ENCODE measurements around the gene RSKR.

The RSKR gene

DNA sequence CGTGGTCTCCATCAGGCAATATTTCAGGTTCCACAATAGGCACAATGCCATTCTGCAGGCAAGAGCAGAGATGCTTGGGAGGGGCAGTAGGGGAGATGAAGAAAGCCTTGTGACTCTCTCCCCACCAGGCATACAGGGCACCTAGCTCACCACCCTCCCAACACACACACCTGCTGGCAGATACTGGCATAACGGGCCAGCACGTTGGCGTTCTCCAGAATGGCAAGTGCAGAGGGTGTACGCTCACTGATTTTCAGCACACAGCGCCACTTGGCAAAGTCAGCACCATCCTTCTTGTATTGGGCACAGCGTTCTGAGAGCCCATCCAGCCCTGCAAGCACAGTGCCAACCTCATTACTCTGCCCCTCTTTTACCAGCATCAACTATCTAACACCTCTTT lies 39.5 kb downstream of the RSKR start:
- no peak overlapping the region for H3K27ac ChIP-seq
- TF ChIP-seq, protein P1, sequence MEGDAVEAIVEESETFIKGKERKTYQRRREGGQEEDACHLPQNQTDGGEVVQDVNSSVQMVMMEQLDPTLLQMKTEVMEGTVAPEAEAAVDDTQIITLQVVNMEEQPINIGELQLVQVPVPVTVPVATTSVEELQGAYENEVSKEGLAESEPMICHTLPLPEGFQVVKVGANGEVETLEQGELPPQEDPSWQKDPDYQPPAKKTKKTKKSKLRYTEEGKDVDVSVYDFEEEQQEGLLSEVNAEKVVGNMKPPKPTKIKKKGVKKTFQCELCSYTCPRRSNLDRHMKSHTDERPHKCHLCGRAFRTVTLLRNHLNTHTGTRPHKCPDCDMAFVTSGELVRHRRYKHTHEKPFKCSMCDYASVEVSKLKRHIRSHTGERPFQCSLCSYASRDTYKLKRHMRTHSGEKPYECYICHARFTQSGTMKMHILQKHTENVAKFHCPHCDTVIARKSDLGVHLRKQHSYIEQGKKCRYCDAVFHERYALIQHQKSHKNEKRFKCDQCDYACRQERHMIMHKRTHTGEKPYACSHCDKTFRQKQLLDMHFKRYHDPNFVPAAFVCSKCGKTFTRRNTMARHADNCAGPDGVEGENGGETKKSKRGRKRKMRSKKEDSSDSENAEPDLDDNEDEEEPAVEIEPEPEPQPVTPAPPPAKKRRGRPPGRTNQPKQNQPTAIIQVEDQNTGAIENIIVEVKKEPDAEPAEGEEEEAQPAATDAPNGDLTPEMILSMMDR (conservative IDR thresholded peaks at IDR 0.05) = no peak; the same call in 1 of the 2 replicates
- no peak for TF ChIP-seq ZFX (IDR thresholded peaks at IDR 0.05)

DNA sequence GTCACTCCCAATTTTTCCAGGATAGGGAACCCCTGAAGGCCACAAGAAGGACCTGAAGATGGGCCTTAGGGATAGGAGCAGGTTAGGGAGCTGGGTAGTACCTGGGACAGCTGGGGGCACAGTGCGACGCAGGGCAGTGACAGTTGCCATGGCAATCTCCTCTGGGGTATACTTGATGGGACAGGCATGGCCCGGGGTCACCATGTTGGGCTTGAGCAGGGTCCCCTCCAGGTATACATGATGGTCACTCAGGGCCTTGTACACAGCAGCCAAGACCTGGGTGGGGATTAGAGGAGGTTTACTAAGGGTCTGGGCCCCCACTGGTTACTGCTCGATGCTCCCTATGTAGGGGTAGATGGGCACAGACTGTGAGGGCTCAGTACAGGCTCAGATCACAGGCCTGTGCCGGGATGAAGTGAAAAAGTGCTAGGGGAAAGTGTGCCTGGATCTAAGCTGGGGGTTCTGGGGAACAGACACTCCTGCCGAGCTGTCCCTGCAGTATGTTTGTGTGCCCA lies 40.0 kb downstream of the RSKR start:
- no peak for TF ChIP-seq ZFX (IDR thresholded peaks at IDR 0.05)
- TF ChIP-seq, protein P1 (conservative IDR thresholded peaks at IDR 0.05) = no peak
- no peak overlapping the region for H3K27ac ChIP-seq

- TF ChIP-seq, protein P1 (conservative IDR thresholded peaks at IDR 0.05) = no peak
- no peak for TF ChIP-seq ZFX (IDR thresholded peaks at IDR 0.05)
- H3K27ac ChIP-seq = no peak overlapping the region
Measured at GRCh38 chr17:28573521-28573920, 40.5 kb downstream of the RSKR start.

GRCh38 chr17:28573040-28573380 lies 41.0 kb downstream of the RSKR start:
- TF ChIP-seq, protein P1 (conservative IDR thresholded peaks at IDR 0.05) = no peak
- no peak for TF ChIP-seq ZFX (IDR thresholded peaks at IDR 0.05)
- no peak overlapping the region for H3K27ac ChIP-seq

- no peak for TF ChIP-seq ZFX (IDR thresholded peaks at IDR 0.05)
- TF ChIP-seq, protein P1 (conservative IDR thresholded peaks at IDR 0.05) = no peak
- no peak overlapping the region for H3K27ac ChIP-seq
Measured at GRCh38 chr17:28572259-28573039, 41.5 kb downstream of the RSKR start.

DNA sequence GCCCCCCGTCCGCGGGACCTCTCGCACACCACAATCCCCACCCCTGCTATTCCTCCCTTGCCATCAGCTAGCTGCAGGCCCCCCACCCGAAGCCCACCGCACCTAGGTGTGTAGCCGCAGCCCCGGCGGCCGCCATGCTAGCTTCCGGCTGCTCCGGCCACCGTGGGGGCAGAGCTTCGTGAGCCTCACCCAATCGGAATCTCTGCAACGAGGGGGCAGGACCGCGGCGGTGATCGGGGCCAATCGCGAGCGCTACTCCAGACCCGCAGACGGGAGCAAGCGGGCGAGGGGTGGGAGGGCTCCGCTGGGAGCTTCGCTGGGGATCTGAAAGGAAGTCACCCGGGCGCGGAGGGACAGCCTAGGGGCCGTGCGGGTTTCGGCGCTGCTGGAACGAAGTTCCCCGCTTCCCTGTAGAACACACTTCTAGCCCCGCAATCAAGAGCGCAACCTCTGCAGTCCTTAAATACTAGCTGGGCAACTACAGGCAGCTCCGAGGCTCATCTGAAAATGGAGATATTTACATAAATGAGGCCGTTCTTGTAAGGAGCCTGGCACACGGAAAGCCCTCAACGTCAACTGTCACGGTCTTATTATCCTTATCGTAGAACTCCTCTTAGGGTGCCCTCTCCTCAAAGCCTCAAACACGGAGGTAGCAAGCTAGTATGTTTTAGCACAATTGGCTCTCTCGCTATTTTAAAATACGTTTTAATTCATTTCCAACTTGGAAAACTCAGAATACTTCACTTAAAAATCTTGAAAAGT lies 42.4 kb downstream of the RSKR start, which contains the start of gene PIGS:
Gene PIGS (minus strand): TSS at position 164 of the 762 bp plus-strand sequence. CDS start 28 bp downstream, at position 136.
- peak within 1 kb of the TSS; percentile 84 for H3K27ac ChIP-seq
- peak; percentile 20; the same call in 1 of the 2 replicates for TF ChIP-seq ZFX (IDR thresholded peaks at IDR 0.05)
- TF ChIP-seq, protein P1 (conservative IDR thresholded peaks at IDR 0.05) = no peak

All from C4-2B (cell line).